Adrenal gland (tissue), 5 donors: ENCODE data around the gene PDIK1L.

Source experiments
- CTCF ChIP-seq, 6 experiments: fragments of 450-650 bp in 4 of 6; fragments of 200-600 bp in 2 of 6; sonication (generic) in 1 of 6; IDR thresholded peaks; 1 replicate in 5 of 6; 2 replicates in 1 of 6; pipeline versions ENCODE4 v1.5.1 to v1.8.0; 2016 to 2021; ENCODE audit warnings: antibody characterized with exemption in 6 of 6, mild to moderate bottlenecking in 2 of 6, moderate library complexity in 1 of 6
- POLR2A ChIP-seq, 2 donors: fragments of 450-650 bp; IDR thresholded peaks; one replicate each; pipeline ENCODE4 v1.6.1; 2017; ENCODE audit warnings: antibody characterized with exemption in 2 of 2, mild to moderate bottlenecking in 2 of 2, moderate library complexity in 1 of 2
- donor health status: DM: no; HTN: no; CAD: no.

GRCh38 chr1:26094076-26094669, 17.5 kb upstream of the PDIK1L start:
- no peak for TF ChIP-seq CTCF (IDR thresholded peaks at IDR 0.05)
- TF ChIP-seq POLR2A (IDR thresholded peaks at IDR 0.05) = no peak
